ENCODE measurements around the gene SLCO3A1. TPM values are rescaled to one million over a fixed set of nuclear protein-coding genes. Genes with fewer than 3 reads are reported as not detected.

The SLCO3A1 gene
- total RNA-seq, 1 experiment from 2014 or later = not detected

GRCh38 chr15:92098869-92099268 is 245.4 kb downstream of the SLCO3A1 start:
- Histone ChIP-seq H3K27ac (no peak overlapping the region), H3K36me3 (no peaks in the 10 kb centered on the region), H3K9me3 (replicated peaks) (no peaks in the 10 kb centered on the region), H3K4me3 (no peak overlapping the region), H3K27me3 (replicated peaks) (no peaks in the 10 kb centered on the region), H3K4me1 (replicated peaks) (no peaks in the 10 kb centered on the region)
- DNase-seq (ENCODE audit: low read depth in 1 of 2, low spot score in 2 of 2) = no peak

GRCh38 chr15:92100301-92100700 is 246.8 kb downstream of the SLCO3A1 start:
- DNase-seq (ENCODE audit: low read depth in 1 of 2, low spot score in 2 of 2) = no peak
- no peaks in the 10 kb centered on the region for H3K4me1 ChIP-seq (replicated peaks)
- H3K9me3 ChIP-seq (replicated peaks) = no peaks in the 10 kb centered on the region
- H3K36me3 ChIP-seq = no peaks in the 10 kb centered on the region
- H3K27me3 ChIP-seq (replicated peaks) = no peaks in the 10 kb centered on the region
- H3K27ac ChIP-seq = no peak overlapping the region
- H3K4me3 ChIP-seq = no peak overlapping the region

GRCh38 chr15:92100751-92101150 is 247.2 kb downstream of the SLCO3A1 start:
- Histone ChIP-seq H3K4me1 (replicated peaks) (no peaks in the 10 kb centered on the region), H3K9me3 (replicated peaks) (no peaks in the 10 kb centered on the region), H3K4me3 (no peak overlapping the region), H3K27ac (no peak overlapping the region), H3K27me3 (replicated peaks) (no peaks in the 10 kb centered on the region), H3K36me3 (no peaks in the 10 kb centered on the region)
- DNase-seq (ENCODE audit: low read depth in 1 of 2, low spot score in 2 of 2) = no peak

- no peak overlapping the region for H3K4me3 ChIP-seq
- no peaks in the 10 kb centered on the region for H3K36me3 ChIP-seq
- H3K27me3 ChIP-seq (replicated peaks) = no peaks in the 10 kb centered on the region
- DNase-seq (ENCODE audit: low read depth in 1 of 2, low spot score in 2 of 2) = no peak
- no peaks in the 10 kb centered on the region for H3K9me3 ChIP-seq (replicated peaks)
- H3K27ac ChIP-seq = no peak overlapping the region
- no peaks in the 10 kb centered on the region for H3K4me1 ChIP-seq (replicated peaks)
These were observed 248.3 kb downstream of the SLCO3A1 start for GRCh38 chr15:92101708-92102394.

- Histone ChIP-seq H3K27me3 (replicated peaks) (no peaks in the 10 kb centered on the region), H3K4me3 (no peak overlapping the region), H3K4me1 (replicated peaks) (no peaks in the 10 kb centered on the region), H3K36me3 (no peaks in the 10 kb centered on the region), H3K9me3 (replicated peaks) (no peaks in the 10 kb centered on the region), H3K27ac (no peak overlapping the region)
- no peak for DNase-seq (ENCODE audit: low read depth in 1 of 2, low spot score in 2 of 2)
These were observed 248.9 kb downstream of the SLCO3A1 start for GRCh38 chr15:92102395-92102755.

- Histone ChIP-seq H3K36me3 (no peaks in the 10 kb centered on the region), H3K4me1 (replicated peaks) (no peaks in the 10 kb centered on the region), H3K9me3 (replicated peaks) (no peaks in the 10 kb centered on the region), H3K27ac (no peak overlapping the region), H3K27me3 (replicated peaks) (no peaks in the 10 kb centered on the region), H3K4me3 (no peak overlapping the region)
- no peak for DNase-seq (ENCODE audit: low read depth in 1 of 2, low spot score in 2 of 2)
These were observed 250.6 kb downstream of the SLCO3A1 start for GRCh38 chr15:92104072-92104471.

GRCh38 chr15:92105611-92106010 is 252.1 kb downstream of the SLCO3A1 start:
- no peaks in the 10 kb centered on the region for H3K4me1 ChIP-seq (replicated peaks)

GRCh38 chr15:92107510-92107909 is 254.0 kb downstream of the SLCO3A1 start:
- Histone ChIP-seq H3K27me3 (replicated peaks) (no peaks in the 10 kb centered on the region; the same call in 1 of the 2 replicates), H3K4me3 (no peak overlapping the region), H3K27ac (no peak overlapping the region), H3K4me1 (replicated peaks) (no peaks in the 10 kb centered on the region), H3K9me3 (replicated peaks) (no peaks in the 10 kb centered on the region), H3K36me3 (no peaks in the 10 kb centered on the region)
- no peak for DNase-seq (ENCODE audit: low read depth in 1 of 2, low spot score in 2 of 2)

More at GRCh38 chr15:92105611-92106010, 252.1 kb downstream of the SLCO3A1 start:
- Histone ChIP-seq H3K27me3 (replicated peaks) (no peaks in the 10 kb centered on the region), H3K9me3 (replicated peaks) (no peaks in the 10 kb centered on the region), H3K27ac (no peak overlapping the region), H3K36me3 (no peaks in the 10 kb centered on the region), H3K4me3 (no peak overlapping the region)
- DNase-seq (ENCODE audit: low read depth in 1 of 2, low spot score in 2 of 2) = no peak

GRCh38 chr15:92109191-92109873 is 255.8 kb downstream of the SLCO3A1 start:
- H3K27me3 ChIP-seq (replicated peaks) = no peaks in the 10 kb centered on the region; the same call in 1 of the 2 replicates
- H3K4me1 ChIP-seq (replicated peaks) = no peaks in the 10 kb centered on the region
- no peaks in the 10 kb centered on the region for H3K9me3 ChIP-seq (replicated peaks)
- H3K27ac ChIP-seq = no peak overlapping the region
- no peaks in the 10 kb centered on the region for H3K36me3 ChIP-seq
- no peak overlapping the region for H3K4me3 ChIP-seq
- no peak for DNase-seq (ENCODE audit: low read depth in 1 of 2, low spot score in 2 of 2)

- no peaks in the 10 kb centered on the region for H3K9me3 ChIP-seq (replicated peaks)
- no peak overlapping the region for H3K27ac ChIP-seq
- DNase-seq (ENCODE audit: low read depth in 1 of 2, low spot score in 2 of 2) = no peak
- H3K36me3 ChIP-seq = no peaks in the 10 kb centered on the region
- H3K4me3 ChIP-seq = no peak overlapping the region
- no peaks in the 10 kb centered on the region for H3K4me1 ChIP-seq (replicated peaks)
- peaks cover 3% of the 10 kb centered on the region; the same call in 1 of the 2 replicates for H3K27me3 ChIP-seq (replicated peaks)
These were observed 257.8 kb downstream of the SLCO3A1 start for GRCh38 chr15:92111291-92111690.

- H3K27ac ChIP-seq = no peak overlapping the region
- no peak for DNase-seq (ENCODE audit: low read depth in 1 of 2, low spot score in 2 of 2)
These were observed 258.2 kb downstream of the SLCO3A1 start for GRCh38 chr15:92111751-92112150.

GRCh38 chr15:92112180-92112579 is 258.7 kb downstream of the SLCO3A1 start:
- H3K4me1 ChIP-seq (replicated peaks) = no peaks in the 10 kb centered on the region
- H3K9me3 ChIP-seq (replicated peaks) = no peaks in the 10 kb centered on the region
- H3K4me3 ChIP-seq = no peak overlapping the region
- peaks cover 9% of the 10 kb centered on the region; the same call in 1 of the 2 replicates for H3K27me3 ChIP-seq (replicated peaks)
- DNase-seq (ENCODE audit: low read depth in 1 of 2, low spot score in 2 of 2) = no peak
- H3K36me3 ChIP-seq = no peaks in the 10 kb centered on the region
- no peak overlapping the region for H3K27ac ChIP-seq

More at GRCh38 chr15:92111751-92112150, 258.2 kb downstream of the SLCO3A1 start:
- Histone ChIP-seq H3K9me3 (replicated peaks) (no peaks in the 10 kb centered on the region), H3K27me3 (replicated peaks) (peaks cover 5% of the 10 kb centered on the region; the same call in 1 of the 2 replicates), H3K36me3 (no peaks in the 10 kb centered on the region), H3K4me1 (replicated peaks) (no peaks in the 10 kb centered on the region), H3K4me3 (no peak overlapping the region)

- no peaks in the 10 kb centered on the region for H3K4me1 ChIP-seq (replicated peaks)
- peaks cover 12% of the 10 kb centered on the region; the same call in 1 of the 2 replicates for H3K27me3 ChIP-seq (replicated peaks)
- no peak overlapping the region for H3K4me3 ChIP-seq
- no peak overlapping the region for H3K27ac ChIP-seq
- no peak for DNase-seq (ENCODE audit: low read depth in 1 of 2, low spot score in 2 of 2)
- H3K36me3 ChIP-seq = no peaks in the 10 kb centered on the region
- H3K9me3 ChIP-seq (replicated peaks) = no peaks in the 10 kb centered on the region
These were observed 259.2 kb downstream of the SLCO3A1 start for GRCh38 chr15:92112711-92113110.

- Histone ChIP-seq H3K27me3 (replicated peaks) (peaks cover 12% of the 10 kb centered on the region; the same call in 1 of the 2 replicates), H3K9me3 (replicated peaks) (no peaks in the 10 kb centered on the region)
- DNase-seq (ENCODE audit: low read depth in 1 of 2, low spot score in 2 of 2) = no peak
These were observed 260.3 kb downstream of the SLCO3A1 start for GRCh38 chr15:92113832-92114231.

More at GRCh38 chr15:92113832-92114231, 260.3 kb downstream of the SLCO3A1 start:
- Histone ChIP-seq H3K4me3 (no peak overlapping the region), H3K4me1 (replicated peaks) (no peaks in the 10 kb centered on the region), H3K36me3 (no peaks in the 10 kb centered on the region), H3K27ac (no peak overlapping the region)
